GM21515 (cell line): ENCODE results near the gene OR9K2.
"Not testable (repeated sequence)": the region's sequence is repeated elsewhere in the genome, so short reads cannot be mapped to it uniquely, and the experiment has no call there.

Experiments
- ATAC-seq: cut with Tn5 transposase; IDR thresholded peaks from one replicate; pipeline ENCODE4 v1.9.1; 2021; ENCODE audit not compliant: unreplicated experiment

The OR9K2 gene, protein sequence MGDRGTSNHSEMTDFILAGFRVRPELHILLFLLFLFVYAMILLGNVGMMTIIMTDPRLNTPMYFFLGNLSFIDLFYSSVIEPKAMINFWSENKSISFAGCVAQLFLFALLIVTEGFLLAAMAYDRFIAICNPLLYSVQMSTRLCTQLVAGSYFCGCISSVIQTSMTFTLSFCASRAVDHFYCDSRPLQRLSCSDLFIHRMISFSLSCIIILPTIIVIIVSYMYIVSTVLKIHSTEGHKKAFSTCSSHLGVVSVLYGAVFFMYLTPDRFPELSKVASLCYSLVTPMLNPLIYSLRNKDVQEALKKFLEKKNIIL

DNA sequence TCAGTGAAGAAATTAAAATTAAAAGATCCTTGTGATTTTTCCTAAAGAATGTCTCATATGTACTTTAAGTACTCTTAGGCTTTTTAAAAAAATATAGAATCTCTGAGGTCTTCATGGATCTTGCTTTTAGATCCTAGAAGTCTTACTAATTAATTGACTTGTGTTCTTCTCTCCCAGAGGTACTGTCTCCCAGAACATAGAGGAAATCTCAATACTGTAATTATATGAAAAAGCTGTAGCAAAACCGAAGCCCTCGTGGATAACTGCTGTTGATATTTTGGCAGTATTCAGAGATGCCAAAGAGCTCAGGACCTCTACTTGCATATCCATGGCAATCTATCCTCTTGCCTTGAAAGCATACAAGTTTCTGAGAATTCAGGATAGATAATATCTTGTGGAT lies at the start of gene OR9K2:
OR9K2 (plus strand) TSS at position 301 of the 400 bp plus-strand sequence. CDS start 3,429 bp downstream, outside the sequence.
- ATAC-seq: no peak

DNA sequence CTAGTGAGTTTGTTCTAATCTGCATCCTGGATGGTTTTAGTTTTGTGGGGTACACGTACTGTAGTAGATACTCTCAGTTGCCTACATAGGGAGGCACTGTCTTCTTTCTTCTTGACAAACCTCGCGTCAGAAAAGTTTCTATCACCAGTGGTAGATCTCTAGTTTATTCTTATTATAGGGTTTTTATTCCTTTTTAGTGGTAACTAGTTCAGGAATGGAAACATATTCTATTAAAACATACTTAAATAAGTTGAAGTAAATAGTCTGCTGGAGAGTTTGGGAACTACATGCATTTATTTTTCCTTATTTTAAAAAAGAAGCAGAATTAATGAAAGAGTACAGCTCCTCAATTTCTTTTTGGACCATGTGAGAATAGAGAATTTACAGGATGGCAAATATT lies 33.6 kb upstream of the OR9K2 start:
- no peak for ATAC-seq

DNA sequence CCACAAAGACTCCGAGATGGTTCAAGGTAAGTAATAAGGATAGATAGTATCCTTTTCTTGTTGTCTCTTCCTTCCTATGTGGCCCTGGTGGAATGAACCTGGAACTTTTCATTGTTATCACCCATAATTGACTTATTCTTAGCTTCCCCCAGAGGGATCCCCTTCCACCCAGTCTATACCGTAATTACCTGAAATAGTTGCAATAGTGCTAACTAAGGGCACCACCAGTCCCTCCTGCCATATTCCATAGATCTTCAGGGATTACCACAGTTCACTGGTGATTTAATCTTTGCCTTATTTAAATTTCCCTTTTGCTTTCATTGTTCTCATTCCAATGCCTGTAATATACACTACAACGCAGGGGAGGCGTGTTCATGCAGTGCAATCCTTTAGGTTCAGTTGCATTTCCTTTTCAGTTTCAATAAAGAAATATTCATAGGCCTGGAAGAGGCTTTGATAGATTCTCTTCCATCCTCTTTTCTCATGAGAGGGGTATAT lies 13.8 kb upstream of the OR9K2 start:
- ATAC-seq: no peak

DNA sequence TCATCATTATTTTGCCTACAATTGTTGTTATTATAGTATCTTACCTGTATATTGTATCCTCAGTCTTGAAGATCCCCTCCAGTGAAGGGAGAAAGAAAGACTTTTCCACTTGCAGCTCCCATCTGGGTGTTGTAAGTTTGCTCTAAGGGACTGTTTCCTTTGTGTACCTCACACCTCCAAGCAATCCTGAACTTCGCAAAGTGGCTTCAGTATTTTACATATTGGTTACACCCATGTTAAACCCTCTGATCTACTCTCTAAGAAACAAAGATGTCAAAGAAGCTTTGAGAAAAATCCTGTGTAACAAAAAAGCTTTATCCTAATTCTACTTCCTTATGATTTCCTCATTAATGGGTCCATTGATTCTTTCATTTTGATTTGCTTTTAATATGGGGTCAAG lies 10.1 kb upstream of the OR9K2 start:
- no peak for ATAC-seq

DNA sequence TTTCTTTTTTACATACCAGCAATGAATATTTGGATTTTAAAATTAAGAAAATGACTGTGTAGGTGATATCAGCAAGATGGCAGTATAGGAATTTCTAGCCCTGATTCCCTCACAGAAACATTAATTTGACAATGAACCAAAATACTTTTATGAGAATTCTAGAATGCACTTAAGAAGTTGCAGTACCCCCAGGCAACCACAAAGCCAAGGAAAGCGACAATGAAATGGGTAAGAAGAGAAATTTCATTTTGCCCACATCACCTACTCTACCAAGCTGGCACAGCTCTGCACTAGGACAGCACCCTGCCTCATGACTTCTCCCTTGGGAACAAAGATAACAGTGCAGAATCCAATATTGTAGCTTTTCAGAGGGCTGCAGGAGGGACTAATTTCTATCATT lies 6.6 kb downstream of the OR9K2 start:
- ATAC-seq: no peak

DNA sequence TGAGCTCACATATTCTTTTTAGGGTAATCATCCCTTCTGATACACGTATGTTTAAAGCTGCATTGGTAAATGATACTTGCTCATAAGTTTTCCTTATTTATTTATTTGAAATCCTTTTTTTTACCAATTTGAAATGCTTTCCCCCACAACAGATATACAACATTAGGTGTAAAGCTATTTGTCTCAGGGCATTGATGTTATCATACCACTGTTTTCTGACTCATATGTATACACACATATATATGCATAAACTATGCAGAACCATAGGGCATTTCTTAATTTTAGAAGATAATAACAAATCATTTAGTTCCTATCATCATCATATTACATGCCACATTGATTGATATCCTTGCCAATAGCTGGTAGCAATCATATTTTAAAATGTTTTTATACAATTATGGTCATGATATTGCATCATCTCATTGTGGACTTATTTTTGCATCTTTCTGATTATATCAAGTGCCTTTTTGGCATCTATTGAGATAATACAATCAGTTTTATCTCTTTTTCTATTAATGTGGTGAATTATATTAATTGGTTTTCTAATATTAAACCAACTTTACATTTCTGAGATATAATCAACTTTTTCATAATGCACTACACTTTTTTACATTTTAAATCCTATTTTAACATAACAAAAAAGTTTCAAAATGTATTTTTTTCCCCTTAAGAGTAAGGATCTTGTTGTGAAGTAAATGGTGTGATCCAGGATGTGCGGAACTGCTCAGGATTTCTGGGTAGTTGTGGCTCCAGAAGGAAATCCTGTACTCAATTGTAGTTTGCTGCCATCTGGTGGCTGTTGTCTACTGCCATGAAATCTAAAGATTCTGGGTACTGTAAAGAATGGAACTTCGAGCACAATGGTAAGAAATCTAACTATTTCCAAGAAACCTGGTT lies 16.7 kb downstream of the OR9K2 start:
- no peak for ATAC-seq

DNA sequence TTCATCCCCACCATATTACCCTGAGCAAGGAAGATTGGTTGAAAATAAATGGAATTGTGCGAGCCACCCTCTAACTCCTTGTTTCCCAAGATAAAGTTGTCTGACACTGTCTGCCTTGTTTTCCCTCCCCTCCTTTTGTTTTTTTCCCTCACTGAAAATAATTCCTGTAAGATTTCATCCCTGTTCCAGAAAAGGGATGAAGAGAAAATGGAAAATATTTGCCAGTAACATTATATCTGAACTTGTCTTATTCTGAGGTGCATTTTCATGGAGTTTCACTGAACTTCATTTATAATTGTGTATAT lies 17.3 kb downstream of the OR9K2 start:
- no peak for ATAC-seq

DNA sequence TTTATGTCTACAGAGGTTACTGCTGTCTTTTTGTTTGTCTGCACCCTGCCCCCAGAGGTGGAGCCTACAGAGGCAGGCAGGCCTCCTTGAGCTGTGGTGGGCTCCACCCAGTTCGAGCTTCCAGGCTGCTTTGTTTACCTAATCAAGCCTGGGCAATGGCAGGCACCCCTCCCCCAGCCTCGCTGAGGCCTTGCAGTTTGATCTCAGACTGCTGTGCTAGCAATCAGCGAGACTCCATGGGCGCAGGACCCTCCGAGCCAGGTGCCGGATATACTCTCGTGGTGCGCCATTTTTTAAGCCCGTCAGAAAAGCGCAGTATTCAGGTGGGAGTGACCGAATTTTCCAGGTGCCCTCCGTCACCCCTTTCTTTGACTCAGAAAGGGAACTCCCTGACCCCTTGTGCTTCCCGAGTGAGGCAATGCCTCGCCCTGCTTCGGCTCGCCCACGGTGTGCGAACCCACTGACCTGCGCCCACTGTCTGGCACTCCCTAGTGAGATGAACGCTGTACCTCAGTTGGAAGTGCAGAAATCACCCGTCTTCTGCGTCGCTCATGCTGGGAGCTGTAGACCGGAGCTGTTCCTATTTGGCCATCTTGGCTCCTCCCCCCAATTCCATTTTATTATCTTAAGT lies 40.9 kb downstream of the OR9K2 start:
- not testable (repeated sequence) for ATAC-seq

DNA sequence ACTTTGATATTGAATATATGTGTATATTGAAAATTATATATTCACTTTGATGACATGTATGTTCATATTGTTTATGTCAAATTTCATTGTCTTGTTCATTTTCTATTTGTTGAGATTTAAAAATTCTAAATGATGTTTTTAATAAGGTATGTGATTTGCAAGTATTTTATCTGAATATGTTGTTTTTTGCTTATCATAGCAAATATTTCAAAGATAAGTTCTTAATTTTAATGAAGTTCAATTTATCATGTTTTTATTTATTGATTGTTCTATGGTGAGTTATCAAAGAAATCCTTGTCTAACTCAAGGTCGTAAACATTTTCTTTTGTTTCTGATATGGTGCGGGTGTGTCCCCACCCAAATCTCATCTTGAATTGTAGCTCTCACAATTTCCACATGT lies 45.2 kb downstream of the OR9K2 start:
- no peak for ATAC-seq

DNA sequence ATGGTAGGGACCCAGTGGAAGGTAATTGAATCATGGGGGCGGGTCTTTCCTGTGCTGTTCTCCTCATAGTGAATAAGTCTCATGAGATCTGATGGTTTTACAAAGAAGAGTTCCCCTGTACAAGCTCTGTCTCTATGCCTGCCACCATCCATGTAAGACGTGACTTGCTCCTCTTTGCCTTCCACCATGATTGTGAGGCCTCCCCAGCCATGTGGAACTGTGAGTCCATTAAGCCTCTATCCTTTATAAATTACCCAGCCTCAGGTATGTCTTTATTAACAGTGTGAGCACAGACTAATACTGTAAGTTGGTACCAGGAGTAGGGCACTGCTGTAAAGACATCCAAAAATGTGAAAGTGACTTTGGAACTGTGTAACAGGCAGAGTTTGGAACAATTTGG lies 45.6 kb downstream of the OR9K2 start:
- ATAC-seq: not testable (repeated sequence)

DNA sequence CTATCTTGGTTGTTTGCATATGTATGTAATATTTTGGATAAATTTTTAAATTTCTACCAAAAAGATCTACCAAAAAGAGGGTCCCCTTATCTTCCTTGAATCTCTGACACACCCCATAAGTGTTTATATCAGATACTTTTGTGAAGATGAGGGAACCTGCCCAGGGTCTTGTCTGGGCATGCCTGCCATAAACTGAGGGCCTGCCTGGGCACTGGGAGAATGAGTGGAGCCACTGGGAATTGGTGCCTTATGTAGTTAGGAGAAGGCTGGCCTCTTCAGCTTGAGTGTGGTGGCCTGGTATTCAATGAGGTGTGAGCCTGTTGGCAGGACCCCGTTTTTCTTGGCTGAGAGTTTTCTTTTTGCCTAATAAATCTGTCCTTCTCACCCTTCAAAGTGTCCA lies 46.5 kb downstream of the OR9K2 start:
- ATAC-seq: no peak

DNA sequence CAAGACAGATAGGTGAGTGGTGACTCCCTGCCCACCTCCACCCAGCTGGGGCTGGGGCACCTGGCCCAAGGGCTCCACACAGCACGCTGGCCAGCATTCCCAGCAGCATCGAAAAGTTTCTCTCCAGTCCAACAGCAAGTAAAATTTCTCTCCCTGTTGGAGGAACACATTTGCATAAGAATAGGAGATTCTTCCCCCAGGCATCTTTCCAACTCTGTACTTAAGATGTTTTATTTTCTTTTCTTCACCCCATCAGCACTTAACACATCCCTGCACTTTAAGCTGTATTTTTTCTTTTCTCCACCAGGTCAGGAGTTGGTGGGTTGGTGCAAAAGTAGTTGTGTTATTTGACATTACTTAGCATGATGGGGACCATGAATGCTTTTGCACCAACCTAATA lies 47.2 kb downstream of the OR9K2 start:
- ATAC-seq: no peak
